ENCODE data around the gene SPATA20. TPM values are rescaled to one million over a fixed set of nuclear protein-coding genes. Genes with fewer than 3 reads are reported as not detected.

SPATA20 gene
- total RNA-seq, 1 experiment from 2014 or later, result 11.1 TPM

- H3K27ac ChIP-seq (ENCODE audit: low read depth, low read length, poor library complexity, severe bottlenecking), result no peak overlapping the region
- no peaks in the 10 kb centered on the region for H3K36me3 ChIP-seq (ENCODE audit: insufficient read depth, low read length, poor library complexity, severe bottlenecking)
- DNase-seq (ENCODE audit: low spot score), result no peak
- H3K4me3 ChIP-seq (ENCODE audit: low read depth, low read length, poor library complexity, severe bottlenecking), result no peak overlapping the region
- intact Hi-C loops (cut with micrococcal nuclease; ENCODE audit: unreplicated experiment), result no loop called here
- no peaks in the 10 kb centered on the region for H3K9me3 ChIP-seq (ENCODE audit: low read depth, low read length, poor library complexity, severe bottlenecking)
- TF ChIP-seq EZH2 (IDR thresholded peaks at IDR 0.05; ENCODE audit: borderline replicate concordance, low read depth, low read length, poor library complexity, severe bottlenecking) (no peak), CTCF (conservative IDR thresholded peaks at IDR 0.05; ENCODE audit: low read depth, low read length) (no peak)
- CTCF ChIA-PET, result no interaction called here
- no peaks in the 10 kb centered on the region for H3K4me1 ChIP-seq (ENCODE audit: insufficient read depth, low read length, poor library complexity, severe bottlenecking)
- POLR2A ChIA-PET (ENCODE audit: low non-redundant PET), result no interaction called here
- BruUV-seq (replicated peaks), result no TSS peak
- no peaks in the 10 kb centered on the region for H3K27me3 ChIP-seq (replicated peaks; ENCODE audit: insufficient read depth, low read depth, low read length, poor library complexity)
Measured at GRCh38 chr17:50517504-50518383, 29.2 kb upstream of the SPATA20 start.

- intact Hi-C loops (cut with micrococcal nuclease; ENCODE audit: unreplicated experiment), result no loop called here
- Histone ChIP-seq H3K36me3 (ENCODE audit: insufficient read depth, low read length, poor library complexity, severe bottlenecking) (no peaks in the 10 kb centered on the region), H3K9me3 (ENCODE audit: low read depth, low read length, poor library complexity, severe bottlenecking) (no peaks in the 10 kb centered on the region), H3K4me3 (ENCODE audit: low read depth, low read length, poor library complexity, severe bottlenecking) (no peak overlapping the region), H3K4me1 (ENCODE audit: insufficient read depth, low read length, poor library complexity, severe bottlenecking) (no peaks in the 10 kb centered on the region), H3K27ac (ENCODE audit: low read depth, low read length, poor library complexity, severe bottlenecking) (no peak overlapping the region), H3K27me3 (replicated peaks; ENCODE audit: insufficient read depth, low read depth, low read length, poor library complexity) (no peaks in the 10 kb centered on the region)
- BruUV-seq (replicated peaks), result no TSS peak
- ChIA-PET CTCF (no interaction called here), POLR2A (ENCODE audit: low non-redundant PET) (no interaction called here)
- DNase-seq (ENCODE audit: low spot score), result no peak
- TF ChIP-seq EZH2 (IDR thresholded peaks at IDR 0.05; ENCODE audit: borderline replicate concordance, low read depth, low read length, poor library complexity, severe bottlenecking), result no peak
- TF ChIP-seq CTCF (conservative IDR thresholded peaks at IDR 0.05; ENCODE audit: low read depth, low read length), result no peak
Measured at GRCh38 chr17:50518384-50519023, 28.5 kb upstream of the SPATA20 start.

- no TSS peak for BruUV-seq (replicated peaks)
- Histone ChIP-seq H3K36me3 (ENCODE audit: insufficient read depth, low read length, poor library complexity, severe bottlenecking) (no peaks in the 10 kb centered on the region), H3K4me3 (ENCODE audit: low read depth, low read length, poor library complexity, severe bottlenecking) (no peak overlapping the region), H3K27me3 (replicated peaks; ENCODE audit: insufficient read depth, low read depth, low read length, poor library complexity) (no peaks in the 10 kb centered on the region), H3K9me3 (ENCODE audit: low read depth, low read length, poor library complexity, severe bottlenecking) (no peaks in the 10 kb centered on the region), H3K27ac (ENCODE audit: low read depth, low read length, poor library complexity, severe bottlenecking) (no peak overlapping the region), H3K4me1 (ENCODE audit: insufficient read depth, low read length, poor library complexity, severe bottlenecking) (no peaks in the 10 kb centered on the region)
- no peak for DNase-seq (ENCODE audit: low spot score)
- POLR2A ChIA-PET (ENCODE audit: low non-redundant PET), result no interaction called here
- CTCF ChIA-PET, result no interaction called here
- TF ChIP-seq EZH2 (IDR thresholded peaks at IDR 0.05; ENCODE audit: borderline replicate concordance, low read depth, low read length, poor library complexity, severe bottlenecking), result no peak
- TF ChIP-seq CTCF (conservative IDR thresholded peaks at IDR 0.05; ENCODE audit: low read depth, low read length), result no peak
- intact Hi-C loops (cut with micrococcal nuclease; ENCODE audit: unreplicated experiment), result no loop called here
Measured at GRCh38 chr17:50519141-50519834, 27.7 kb upstream of the SPATA20 start.

All from A673 (cell line).